Upper lobe of right lung (tissue), 1 donor: ENCODE results near the gene EBF4. TPM values are rescaled to one million over a fixed set of nuclear protein-coding genes. Genes with fewer than 3 reads are reported as not detected.

Experiments
- ATAC-seq: fragments of 200-7000 bp; cut with Tn5 transposase; one replicate; pipeline ENCODE4 v1.9.1; 2020; ENCODE audit warnings: mild to moderate bottlenecking, moderate library complexity
- DNase-seq: peaks from one replicate; pipeline ENCODE4 v3.0.0-alpha.2; 2020
- H3K27ac ChIP-seq: fragments of 200-600 bp; one replicate; pipeline ENCODE4 v1.8.0; 2022
- H3K27me3 ChIP-seq: fragments of 200-600 bp; one replicate; pipeline ENCODE4 v1.8.0; 2022; ENCODE audit warnings: mild to moderate bottlenecking
- H3K36me3 ChIP-seq: fragments of 200-600 bp; one replicate; pipeline ENCODE4 v1.8.0; 2022
- H3K4me1 ChIP-seq: fragments of 200-600 bp; one replicate; pipeline ENCODE4 v1.8.0; 2022
- H3K4me3 ChIP-seq: fragments of 200-600 bp; one replicate; pipeline ENCODE4 v1.8.0; 2022; ENCODE audit warnings: mild to moderate bottlenecking
- H3K9me3 ChIP-seq: fragments of 200-600 bp; one replicate; pipeline ENCODE4 v1.8.0; 2022
- intact Hi-C: fragments of 100-400 bp; cut with DNase I; formaldehyde crosslinking; loops from one replicate; pipeline ENCODE4 v1.11.0; 2022
- total RNA-seq: library from RNA; stranded (reverse); fragmentation: NEBNext Ultra II Directional; extraction: Animal tissue kit (Norgen Biotek cat#: 25700); gene quantifications from one replicate; pipeline ENCODE4 v1.2.1, GENCODE V29; 2021
- TF ChIP-seq, protein P1 (sequence below): fragments of 200-600 bp; IDR thresholded peaks from one replicate; pipeline ENCODE4 v1.8.0; 2022; ENCODE audit warnings: antibody characterized with exemption
- donor health status: DM: no; HTN: yes; CAD: no; lungs with severe emphysema.

Gene EBF4
- total RNA-seq, 1 donor from 2014 or later, result 19.5 TPM

GRCh38 chr20:2657241-2657640 is 35.3 kb upstream of the EBF4 start:
- ATAC-seq (no peak), DNase-seq (no peak)
- Histone ChIP-seq H3K4me3 (no peak overlapping the region), H3K4me1 (peaks cover 12% of the 10 kb centered on the region), H3K27ac (no peak overlapping the region), H3K9me3 (no peaks in the 10 kb centered on the region), H3K36me3 (peaks cover 84% of the 10 kb centered on the region), H3K27me3 (no peaks in the 10 kb centered on the region)
- intact Hi-C loops, result no loop called here
- TF ChIP-seq, protein P1, sequence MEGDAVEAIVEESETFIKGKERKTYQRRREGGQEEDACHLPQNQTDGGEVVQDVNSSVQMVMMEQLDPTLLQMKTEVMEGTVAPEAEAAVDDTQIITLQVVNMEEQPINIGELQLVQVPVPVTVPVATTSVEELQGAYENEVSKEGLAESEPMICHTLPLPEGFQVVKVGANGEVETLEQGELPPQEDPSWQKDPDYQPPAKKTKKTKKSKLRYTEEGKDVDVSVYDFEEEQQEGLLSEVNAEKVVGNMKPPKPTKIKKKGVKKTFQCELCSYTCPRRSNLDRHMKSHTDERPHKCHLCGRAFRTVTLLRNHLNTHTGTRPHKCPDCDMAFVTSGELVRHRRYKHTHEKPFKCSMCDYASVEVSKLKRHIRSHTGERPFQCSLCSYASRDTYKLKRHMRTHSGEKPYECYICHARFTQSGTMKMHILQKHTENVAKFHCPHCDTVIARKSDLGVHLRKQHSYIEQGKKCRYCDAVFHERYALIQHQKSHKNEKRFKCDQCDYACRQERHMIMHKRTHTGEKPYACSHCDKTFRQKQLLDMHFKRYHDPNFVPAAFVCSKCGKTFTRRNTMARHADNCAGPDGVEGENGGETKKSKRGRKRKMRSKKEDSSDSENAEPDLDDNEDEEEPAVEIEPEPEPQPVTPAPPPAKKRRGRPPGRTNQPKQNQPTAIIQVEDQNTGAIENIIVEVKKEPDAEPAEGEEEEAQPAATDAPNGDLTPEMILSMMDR, result no peak

GRCh38 chr20:2657674-2658073 is 34.9 kb upstream of the EBF4 start:
- Histone ChIP-seq H3K4me1 (peaks cover 12% of the 10 kb centered on the region), H3K9me3 (no peaks in the 10 kb centered on the region), H3K4me3 (no peak overlapping the region), H3K36me3 (peaks cover 88% of the 10 kb centered on the region), H3K27ac (no peak overlapping the region), H3K27me3 (no peaks in the 10 kb centered on the region)
- no peak for ATAC-seq
- intact Hi-C loops, result no loop called here
- DNase-seq, result no peak
- TF ChIP-seq, protein P1, result no peak

DNA sequence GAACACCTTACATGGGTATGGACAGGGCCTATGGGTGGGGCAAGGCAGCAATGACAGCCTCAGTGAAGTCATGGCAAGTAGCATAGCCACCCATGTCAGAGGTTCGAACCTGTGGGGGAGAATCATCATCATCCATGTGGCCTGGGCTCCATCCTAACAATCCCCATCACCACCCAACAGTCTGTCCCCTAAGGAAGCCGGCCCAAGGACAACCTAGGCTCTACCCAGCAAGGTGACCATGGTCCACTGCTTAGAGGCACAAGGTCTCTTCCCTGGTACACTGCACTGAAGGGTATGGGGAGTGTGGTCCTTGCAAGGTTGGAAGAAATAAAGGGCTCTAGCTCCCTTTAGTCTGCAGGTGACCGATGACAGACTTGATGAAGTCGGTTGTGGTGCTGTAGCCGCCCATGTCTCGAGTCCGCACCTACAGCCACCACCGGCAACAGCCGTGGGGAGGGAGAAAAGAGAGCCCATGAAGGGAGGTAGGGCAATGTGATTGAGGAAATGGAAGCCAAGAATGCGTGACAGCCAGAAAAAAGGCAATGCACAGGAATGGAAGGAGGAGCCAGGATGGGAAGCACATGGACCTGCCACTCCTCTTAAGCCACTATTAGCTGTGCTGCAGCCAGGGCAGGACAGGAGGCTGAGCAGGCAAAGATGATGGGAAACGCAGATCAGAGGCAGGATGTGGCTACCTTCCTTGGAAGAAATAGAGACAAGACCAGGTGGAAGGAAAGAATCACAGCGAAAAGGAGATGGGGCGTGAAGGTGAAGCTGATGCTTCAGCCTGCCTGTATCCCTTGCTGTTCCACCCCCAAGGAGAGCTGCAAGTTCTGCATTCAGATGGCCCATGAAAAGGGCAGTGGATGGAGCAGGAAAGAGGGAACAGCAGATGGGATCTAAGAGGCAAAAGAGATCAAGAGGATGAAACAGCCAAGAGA is 33.9 kb upstream of the EBF4 start:
- H3K9me3 ChIP-seq, result no peaks in the 10 kb centered on the region
- H3K4me3 ChIP-seq, result no peak overlapping the region
- H3K36me3 ChIP-seq, result peaks cover 88% of the 10 kb centered on the region
- H3K27me3 ChIP-seq, result no peaks in the 10 kb centered on the region
- TF ChIP-seq, protein P1, result no peak
- no peak for DNase-seq
- intact Hi-C loops, result no loop called here
- no peak overlapping the region for H3K27ac ChIP-seq
- ATAC-seq, result no peak
- H3K4me1 ChIP-seq, result peaks cover 15% of the 10 kb centered on the region

- Histone ChIP-seq H3K4me3 (no peak overlapping the region), H3K36me3 (peaks cover 79% of the 10 kb centered on the region)
- intact Hi-C loops, result no loop called here
These were observed 33.0 kb upstream of the EBF4 start for GRCh38 chr20:2659547-2659946.

GRCh38 chr20:2663364-2663886 is 29.2 kb upstream of the EBF4 start:
- DNase-seq (no peak), ATAC-seq (no peak)
- peak overlapping the region; percentile 97 for H3K27ac ChIP-seq
- TF ChIP-seq, protein P1, result no peak
- intact Hi-C loops, result no loop called here
- no peaks in the 10 kb centered on the region for H3K27me3 ChIP-seq
- no peaks in the 10 kb centered on the region for H3K9me3 ChIP-seq
- H3K36me3 ChIP-seq, result peaks cover 40% of the 10 kb centered on the region
- H3K4me1 ChIP-seq, result peaks cover 13% of the 10 kb centered on the region
- H3K4me3 ChIP-seq, result peak overlapping the region; percentile 62

More at GRCh38 chr20:2659547-2659946, 33.0 kb upstream of the EBF4 start:
- Histone ChIP-seq H3K27me3 (no peaks in the 10 kb centered on the region), H3K9me3 (no peaks in the 10 kb centered on the region), H3K27ac (no peak overlapping the region), H3K4me1 (peaks cover 10% of the 10 kb centered on the region)
- TF ChIP-seq, protein P1, result no peak
- DNase-seq (no peak), ATAC-seq (no peak)
